Smooth muscle cell (in vitro differentiated cells): ENCODE measurements around the gene DNAH6. TPM values are rescaled to one million over a fixed set of nuclear protein-coding genes. Genes with fewer than 3 reads are reported as not detected.

Source experiments
- DNase-seq: peaks from one replicate; lab custom pipeline; 2025; ENCODE audit not compliant: unreplicated experiment; lab: John Stamatoyannopoulos, UW
- H2AFZ ChIP-seq: fragments of 200-600 bp; sonication (generic); 2 replicates; pipeline ENCODE4 v1.6.0; 2016; ENCODE audit warnings: antibody characterized with exemption, low read depth, mild to moderate bottlenecking
- H3F3A ChIP-seq: fragments of 200-600 bp; sonication (generic); 2 replicates; pipeline ENCODE4 v1.6.0; 2017; ENCODE audit warnings: antibody characterized with exemption, low read depth
- H3K27ac ChIP-seq: fragments of 200-600 bp; sonication (generic); 2 replicates; pipeline ENCODE4 v1.5.1; 2016; ENCODE audit warnings: low read depth, mild to moderate bottlenecking
- H3K27me3 ChIP-seq: fragments of 200-600 bp; sonication (generic); 2 replicates; pipeline ENCODE4 v1.6.1; 2016; ENCODE audit warnings: low read depth, mild to moderate bottlenecking
- H3K36me3 ChIP-seq: fragments of 200-600 bp; sonication (generic); 2 replicates; pipeline ENCODE4 v1.5.1; 2016; ENCODE audit warnings: low read depth
- H3K4me1 ChIP-seq: fragments of 200-600 bp; sonication (generic); 2 replicates; pipeline ENCODE4 v1.5.1; 2016; ENCODE audit warnings: low read depth
- H3K4me2 ChIP-seq: fragments of 200-600 bp; sonication (generic); 2 replicates; pipeline ENCODE4 v1.6.0; 2016; ENCODE audit warnings: mild to moderate bottlenecking
- H3K4me3 ChIP-seq: fragments of 200-600 bp; sonication (generic); 2 replicates; pipeline ENCODE4 v1.5.1; 2016; ENCODE audit warnings: mild to moderate bottlenecking
- H3K79me2 ChIP-seq: fragments of 200-600 bp; sonication (generic); 2 replicates; pipeline ENCODE4 v1.6.0; 2016; ENCODE audit warnings: low read depth, mild to moderate bottlenecking
- H3K9ac ChIP-seq: fragments of 200-600 bp; sonication (generic); 2 replicates; pipeline ENCODE4 v1.6.0; 2016; ENCODE audit warnings: low read depth
- H3K9me3 ChIP-seq: fragments of 200-600 bp; sonication (generic); replicated peaks from 2 replicates; pipeline ENCODE4 v1.5.1; 2016; ENCODE audit warnings: low read depth
- H4K20me1 ChIP-seq: fragments of 200-600 bp; sonication (generic); 2 replicates; pipeline ENCODE4 v1.6.0; 2016; ENCODE audit warnings: low read depth
- CTCF ChIP-seq: fragments of 200-600 bp; sonication (generic); IDR thresholded peaks from 2 replicates; pipeline ENCODE4 v1.5.1; 2017; ENCODE audit warnings: borderline replicate concordance, mild to moderate bottlenecking, antibody characterized with exemption; ENCODE audit not compliant: insufficient read depth, poor library complexity, severe bottlenecking
- WGBS: methylation state at CpG from one replicate; pipeline ENCODE4 v1.1.7; 2016; ENCODE audit warnings: low lambda C conversion rate; 5-methylcytosine and 5-hydroxymethylcytosine counted together
- polyA plus RNA-seq: library from polyadenylated mRNA; unstranded; fragments of >200 nt; fragmentation: Nextera tagmentation; extraction: Ambion mirVana; gene quantifications from 2 replicates; pipeline ENCODE4 v1.2.1, GENCODE V29; 2016
- total RNA-seq: library from RNA; depleted of rRNA; stranded (reverse); fragments of >200 nt; gene quantifications from 2 replicates; pipeline ENCODE4 v1.2.3, GENCODE V29; 2014

DNAH6 gene
- total and polyA plus RNA-seq, 2 experiments from 2014 or later: 0.27 to 0.96 TPM

DNA sequence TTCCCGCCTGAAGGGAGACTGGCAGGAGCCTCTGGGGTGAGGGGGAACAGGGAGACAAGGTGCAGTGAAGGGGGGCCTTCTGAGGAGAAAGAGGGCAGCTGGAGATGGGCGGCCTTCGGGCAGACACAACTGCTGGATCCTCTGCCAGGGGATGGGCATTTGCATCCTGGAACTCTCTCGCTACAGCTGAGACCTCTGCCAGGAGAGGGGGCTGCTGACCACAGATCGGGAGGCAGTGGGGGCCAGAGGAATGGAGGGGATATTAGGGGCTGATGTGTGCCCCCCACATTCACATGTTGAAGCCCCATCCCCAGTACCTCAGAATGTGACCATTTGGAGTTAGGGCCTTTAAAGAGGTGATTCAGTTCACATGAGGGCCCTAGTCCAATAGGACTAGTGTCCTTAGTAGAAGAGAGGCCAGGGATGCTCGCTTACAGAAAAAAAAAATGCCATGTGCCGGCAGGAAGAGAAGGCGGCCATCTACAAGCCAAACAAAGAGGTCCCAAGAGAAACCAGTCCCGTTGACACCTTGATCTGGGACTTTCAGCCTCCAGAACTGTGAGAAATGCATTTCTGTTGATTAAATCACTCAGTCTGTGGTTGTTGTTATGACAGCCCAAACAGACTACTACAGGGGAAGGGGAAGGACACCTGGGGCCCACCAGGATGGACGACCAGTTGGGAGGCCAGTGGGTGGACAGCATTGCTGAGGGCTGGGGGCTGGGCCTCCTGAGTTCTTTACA, 314.6 kb downstream of the DNAH6 start:
- 90% methylated on average over 8 of the region's 10 CpGs for WGBS

DNA sequence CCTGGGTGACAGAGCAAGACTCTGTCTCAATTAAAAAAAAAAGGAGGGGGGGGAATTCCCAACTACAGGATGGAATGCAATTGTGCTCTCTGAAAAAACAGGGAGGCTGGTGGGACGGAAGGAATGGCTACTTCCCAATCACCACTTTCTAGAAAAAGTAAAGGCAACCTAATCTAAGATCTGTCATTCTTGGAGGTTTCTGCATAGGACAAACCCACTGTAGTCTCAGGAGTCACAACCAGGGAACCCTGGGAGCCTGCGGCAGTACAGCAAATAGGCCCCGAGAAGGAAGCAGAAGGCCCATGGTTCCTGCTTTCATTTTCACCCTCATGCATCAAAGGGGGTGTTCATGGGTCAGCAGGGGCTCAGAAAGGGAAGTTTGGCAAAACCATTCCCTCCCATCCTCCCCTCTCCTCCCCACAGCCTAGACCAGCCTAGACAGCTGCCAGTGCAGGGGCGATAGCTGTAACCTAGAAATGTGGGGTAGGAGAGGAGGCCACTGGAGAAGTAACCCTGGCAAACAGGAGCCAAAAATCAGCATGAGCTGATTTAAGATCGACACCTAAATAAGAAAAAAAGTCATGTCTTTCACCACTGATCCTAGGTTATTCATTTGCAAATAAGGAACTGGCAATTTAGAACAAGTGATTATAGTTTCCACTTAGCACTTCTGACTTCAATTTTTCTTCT, 316.6 kb downstream of the DNAH6 start:
- H3K36me3 ChIP-seq: no peaks in the 10 kb centered on the region
- no peak overlapping the region for H3K27ac ChIP-seq
- no peaks in the 10 kb centered on the region for H3K4me1 ChIP-seq
- no peak overlapping the region for H3K9ac ChIP-seq
- no peak overlapping the region for H2AFZ ChIP-seq
- peaks cover 4% of the 10 kb centered on the region for H3K9me3 ChIP-seq
- H3K4me2 ChIP-seq: no peak overlapping the region
- H3K27me3 ChIP-seq: no peaks in the 10 kb centered on the region
- no peaks in the 10 kb centered on the region for H3F3A ChIP-seq
- H3K4me3 ChIP-seq: no peak overlapping the region
- 83% methylated on average over 5 of the region's 5 CpGs for WGBS
- TF ChIP-seq CTCF: no peak
- H3K79me2 ChIP-seq: no peaks in the 10 kb centered on the region
- H4K20me1 ChIP-seq: no peaks in the 10 kb centered on the region
- DNase-seq: no peak

More for the DNA sequence above, 314.6 kb downstream of the DNAH6 start:
- DNase-seq: no peak
- no peaks in the 10 kb centered on the region for H3K4me1 ChIP-seq
- no peak overlapping the region for H3K4me3 ChIP-seq
- H2AFZ ChIP-seq: no peak overlapping the region
- no peaks in the 10 kb centered on the region for H3K36me3 ChIP-seq
- no peak overlapping the region for H3K4me2 ChIP-seq
- H3K79me2 ChIP-seq: no peaks in the 10 kb centered on the region
- no peaks in the 10 kb centered on the region for H4K20me1 ChIP-seq
- no peaks in the 10 kb centered on the region for H3K9me3 ChIP-seq
- H3K27me3 ChIP-seq: no peaks in the 10 kb centered on the region
- H3K9ac ChIP-seq: no peak overlapping the region
- no peaks in the 10 kb centered on the region for H3F3A ChIP-seq
- TF ChIP-seq CTCF: no peak
- no peak overlapping the region for H3K27ac ChIP-seq

GRCh38 chr2:84833481-84834150, 317.3 kb downstream of the DNAH6 start:
- no peak overlapping the region for H3K9ac ChIP-seq
- no peaks in the 10 kb centered on the region for H3K36me3 ChIP-seq
- H2AFZ ChIP-seq: no peak overlapping the region
- no peak for DNase-seq
- H4K20me1 ChIP-seq: no peaks in the 10 kb centered on the region
- no peak overlapping the region for H3K4me3 ChIP-seq
- H3F3A ChIP-seq: no peaks in the 10 kb centered on the region
- H3K27me3 ChIP-seq: no peaks in the 10 kb centered on the region
- H3K4me2 ChIP-seq: no peak overlapping the region
- H3K9me3 ChIP-seq: peaks cover 4% of the 10 kb centered on the region
- H3K27ac ChIP-seq: no peak overlapping the region
- TF ChIP-seq CTCF: no peak
- no peaks in the 10 kb centered on the region for H3K79me2 ChIP-seq
- H3K4me1 ChIP-seq: no peaks in the 10 kb centered on the region
- 95% methylated on average over 9 of the region's 12 CpGs for WGBS
